B cell (primary cell): ENCODE data around the gene SIK3.

Experiments used
- CTCF ChIP-seq: fragments of 200-600 bp; IDR thresholded peaks from one replicate; pipeline ENCODE4 v1.8.0; 2022; ENCODE audit warnings: antibody characterized with exemption, mild to moderate bottlenecking
- EZH2 ChIP-seq: IDR thresholded peaks from 2 replicates; pipeline ENCODE4 v1.6.1; 2012; ENCODE audit warnings: borderline replicate concordance, low read depth, mild to moderate bottlenecking, moderate library complexity, low read length; ENCODE audit not compliant: insufficient read depth, poor library complexity, severe bottlenecking

DNA sequence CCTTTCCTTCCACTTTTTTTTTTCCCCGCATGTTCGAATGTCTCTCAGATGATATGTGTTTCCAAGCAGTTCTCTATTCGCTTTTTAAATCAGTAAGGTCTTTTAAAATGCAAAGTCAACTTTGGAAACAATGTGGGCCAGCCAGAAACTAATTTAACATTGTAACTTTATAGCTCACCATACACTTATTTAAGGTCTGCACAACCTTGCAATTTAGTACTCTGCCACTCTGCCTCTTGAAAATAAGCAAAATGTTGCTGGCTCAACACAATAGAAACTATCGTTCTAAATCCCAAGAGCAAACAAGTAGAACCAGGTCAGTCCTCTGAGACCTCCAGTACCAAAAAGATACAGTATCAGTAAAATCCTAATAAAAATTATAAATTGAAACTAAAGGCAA lies 109.0 kb downstream of the SIK3 start:
- TF ChIP-seq EZH2 (no peak), CTCF (no peak)
